ENCODE data around the gene RBM6. TPM values are rescaled to one million over a fixed set of nuclear protein-coding genes. Genes with fewer than 3 reads are reported as not detected.

The RBM6 gene
- total RNA-seq, 1 experiment from 2014 or later: 74.1 TPM

- ChIA-PET POLR2A (no interaction called here), CTCF (no interaction called here)
- no peak for TF ChIP-seq CTCF (IDR thresholded peaks at IDR 0.05; ENCODE audit: insufficient read depth in 1 of 2, low read depth in 1 of 2, low read length in 1 of 2, severe bottlenecking in 1 of 2, unreplicated experiment in 1 of 2)
- H3K9me3 ChIP-seq: no peaks in the 10 kb centered on the region
- no peaks in the 10 kb centered on the region for H3K4me1 ChIP-seq
- Mint-ChIP-seq H3K27me3 (ENCODE audit: insufficient read depth, unreplicated experiment) (no peaks in the 10 kb centered on the region), H3K27ac (ENCODE audit: unreplicated experiment) (no peak overlapping the region), H3K4me1 (ENCODE audit: low read depth, unreplicated experiment) (no peaks in the 10 kb centered on the region), H3K4me3 (ENCODE audit: unreplicated experiment) (no peak overlapping the region), H3K36me3 (ENCODE audit: insufficient read depth, unreplicated experiment) (peaks cover 38% of the 10 kb centered on the region), H3K9me3 (ENCODE audit: unreplicated experiment) (no peaks in the 10 kb centered on the region)
- no peak for DNase-seq
- intact Hi-C loops (cut with micrococcal nuclease; ENCODE audit: unreplicated experiment): no loop called here
- H3K4me3 ChIP-seq (ENCODE audit: low read depth, low read length): no peak overlapping the region
- no peaks in the 10 kb centered on the region for H3K36me3 ChIP-seq (ENCODE audit: control insufficient read depth, insufficient read depth, low read length)
- no peaks in the 10 kb centered on the region for H3K27me3 ChIP-seq (replicated peaks; ENCODE audit: control insufficient read depth, insufficient read depth, low read length)
- no TSS peak for BruUV-seq (replicated peaks)
These were observed 107.5 kb downstream of the RBM6 start for GRCh38 chr3:50047426-50047825.

GRCh38 chr3:50050361-50050760 lies 110.4 kb downstream of the RBM6 start:
- BruUV-seq (replicated peaks): no TSS peak
- H3K36me3 Mint-ChIP-seq (ENCODE audit: insufficient read depth, unreplicated experiment): peaks cover 50% of the 10 kb centered on the region
- H3K27ac Mint-ChIP-seq (ENCODE audit: unreplicated experiment): no peak overlapping the region
- H3K4me1 Mint-ChIP-seq (ENCODE audit: low read depth, unreplicated experiment): no peaks in the 10 kb centered on the region
- Histone ChIP-seq H3K4me3 (ENCODE audit: low read depth, low read length) (no peak overlapping the region), H3K36me3 (ENCODE audit: control insufficient read depth, insufficient read depth, low read length) (peaks cover 2% of the 10 kb centered on the region; the same call in 1 of the 2 replicates), H3K4me1 (no peaks in the 10 kb centered on the region), H3K9me3 (no peaks in the 10 kb centered on the region), H3K27me3 (replicated peaks; ENCODE audit: control insufficient read depth, insufficient read depth, low read length) (no peaks in the 10 kb centered on the region)
- DNase-seq: no peak
- H3K27me3 Mint-ChIP-seq (ENCODE audit: insufficient read depth, unreplicated experiment): no peaks in the 10 kb centered on the region
- H3K4me3 Mint-ChIP-seq (ENCODE audit: unreplicated experiment): no peak overlapping the region
- ChIA-PET POLR2A (no interaction called here), CTCF (interaction anchor here (0.7 kb wide), 1 partner anchor 146 kb away, joined by 6 read pairs; no protein-coding TSS in a partner anchor)
- intact Hi-C loops (cut with micrococcal nuclease; ENCODE audit: unreplicated experiment): no loop called here
- H3K9me3 Mint-ChIP-seq (ENCODE audit: unreplicated experiment): no peaks in the 10 kb centered on the region
- no peak for TF ChIP-seq CTCF (IDR thresholded peaks at IDR 0.05; ENCODE audit: insufficient read depth in 1 of 2, low read depth in 1 of 2, low read length in 1 of 2, severe bottlenecking in 1 of 2, unreplicated experiment in 1 of 2)

GRCh38 chr3:50057756-50058155 lies 117.8 kb downstream of the RBM6 start:
- H3K27me3 Mint-ChIP-seq (ENCODE audit: insufficient read depth, unreplicated experiment): no peaks in the 10 kb centered on the region
- no peak overlapping the region for H3K27ac Mint-ChIP-seq (ENCODE audit: unreplicated experiment)
- H3K4me3 Mint-ChIP-seq (ENCODE audit: unreplicated experiment): no peak overlapping the region
- Histone ChIP-seq H3K4me1 (no peaks in the 10 kb centered on the region), H3K36me3 (ENCODE audit: control insufficient read depth, insufficient read depth, low read length) (peaks cover 4% of the 10 kb centered on the region), H3K9me3 (no peaks in the 10 kb centered on the region), H3K4me3 (ENCODE audit: low read depth, low read length) (no peak overlapping the region), H3K27me3 (replicated peaks; ENCODE audit: control insufficient read depth, insufficient read depth, low read length) (no peaks in the 10 kb centered on the region)
- ChIA-PET CTCF (no interaction called here), POLR2A (interaction anchor here (0.7 kb wide), 1 partner anchor 118 kb away, joined by 5 read pairs; the partner anchor contains the start of gene RBM6)
- H3K9me3 Mint-ChIP-seq (ENCODE audit: unreplicated experiment): no peaks in the 10 kb centered on the region
- no peak for TF ChIP-seq CTCF (IDR thresholded peaks at IDR 0.05; ENCODE audit: insufficient read depth in 1 of 2, low read depth in 1 of 2, low read length in 1 of 2, severe bottlenecking in 1 of 2, unreplicated experiment in 1 of 2)
- no peaks in the 10 kb centered on the region for H3K4me1 Mint-ChIP-seq (ENCODE audit: low read depth, unreplicated experiment)
- DNase-seq: no peak
- BruUV-seq (replicated peaks): TSS peak; percentile 53
- intact Hi-C loops (cut with micrococcal nuclease; ENCODE audit: unreplicated experiment): no loop called here
- peaks cover 74% of the 10 kb centered on the region for H3K36me3 Mint-ChIP-seq (ENCODE audit: insufficient read depth, unreplicated experiment)

Data from Caco-2 (cell line).